Bronchus fibroblast of lung (primary cell): Measurements from ENCODE around the gene OCA2. TPM values are rescaled to one million over a fixed set of nuclear protein-coding genes. Genes with fewer than 3 reads are reported as not detected.

Source experiments
- total RNA-seq: library from RNA; depleted of rRNA; stranded (reverse); fragments of >200 nt; gene quantifications from 2 replicates; pipeline ENCODE4 v1.2.3, GENCODE V29; 2015

OCA2 gene
- total RNA-seq, result under 0.01 TPM in 1 of 2 replicates, not detected in the other

GRCh38 chr15:28098766-28099554 lies at the start of gene OCA2:
OCA2 (minus strand) TSS chr15:28099315; CDS start chr15:28081874, 17,441 bp downstream.

Other genes with a start within 250 kb of the OCA2 start
- 17.1 and 24.5 TPM in 2 replicates for gene HERC2, start 222.9 kb upstream of the OCA2 start, total RNA-seq